HepG2 (cell line): Measurements from ENCODE around the gene COL5A1. TPM values are rescaled to one million over a fixed set of nuclear protein-coding genes. Genes with fewer than 3 reads are reported as not detected.

Experiments used
- ATAC-seq: fragments of 200-7000 bp; cut with Tn5 transposase; 3 replicates; pipeline ENCODE4 v1.9.1; 2020; ENCODE audit warnings: mild to moderate bottlenecking, moderate library complexity
- BruUV-seq: library from RNA; stranded (reverse); fragments of 400-500 nt; replicated peaks from 2 replicates; lab custom pipeline; 2021; lab: Mats Ljungman, UMichigan
- CTCF ChIA-PET: fragments of 300-600 bp; formaldehyde crosslinking; extraction: SDS; loops from one replicate; lab custom pipeline; 2021; ENCODE audit warnings: low total read pairs, inconsistent platforms, low intra/inter-chr PET ratio; lab: Yijun Ruan, JAX
- POLR2A ChIA-PET: fragments of 350-600 bp; sonication (Branson Sonifier 250); formaldehyde crosslinking; loops from one replicate; lab custom pipeline; 2020; ENCODE audit warnings: antibody characterized with exemption, inconsistent platforms; lab: Yijun Ruan, JAX
- DNase-seq: peaks from one replicate; pipeline ENCODE4 v3.0.0-alpha.2; 2015; ENCODE audit warnings: low spot score
- FAIRE-seq: peaks from 3 replicates; lab custom pipeline; 2011; peaks lifted over from hg19 to GRCh38; lab: Jason Lieb, UNC
- H2AFZ ChIP-seq: one replicate; pipeline ENCODE4 v1.6.1; 2011; ENCODE audit warnings: low read length, inconsistent platforms
- H3K27ac ChIP-seq: fragments of 300-600 bp; 3 replicates; pipeline ENCODE4 v1.8.0; 2011; ENCODE audit warnings: mixed run types, mild to moderate bottlenecking, mixed read lengths, low read length, inconsistent platforms; ENCODE audit not compliant: insufficient read depth; ENCODE audit errors: extremely low read length
- H3K27me3 ChIP-seq, 2 experiments: fragments of 200-600 bp in 1 of 2; 2 replicates in 1 of 2; 3 replicates in 1 of 2; pipeline versions ENCODE4 v1.6.0 to v1.8.0; 2011; ENCODE audit warnings: low read length in 2 of 2, mild to moderate bottlenecking in 2 of 2, moderate library complexity in 2 of 2, inconsistent platforms in 1 of 2; ENCODE audit not compliant: insufficient read depth in 2 of 2, control insufficient read depth in 1 of 2
- H3K36me3 ChIP-seq, 2 experiments: fragments of 200-600 bp in 1 of 2; replicated peaks in 1 of 2; 2 replicates in 1 of 2; 3 replicates in 1 of 2; pipeline versions ENCODE4 v1.5.1 to v1.8.0; 2011; ENCODE audit warnings: low read length in 2 of 2, inconsistent platforms in 1 of 2; ENCODE audit not compliant: insufficient read depth in 2 of 2, control insufficient read depth in 1 of 2
- H3K4me1 ChIP-seq: 2 replicates; pipeline ENCODE4 v1.5.1; 2012; ENCODE audit warnings: low read length, inconsistent platforms; ENCODE audit not compliant: insufficient read depth
- H3K4me2 ChIP-seq: 2 replicates; pipeline ENCODE4 v1.6.0; 2011; ENCODE audit warnings: low read depth, low read length, inconsistent platforms
- H3K4me3 ChIP-seq, 3 experiments: fragments of 200-600 bp in 1 of 3; sonication (generic), shearing (Covaris generic) in 1 of 3; replicated peaks in 1 of 3; 2 replicates each; pipeline ENCODE4 v1.5.1; 2011 to 2016; ENCODE audit warnings: low read length in 3 of 3, inconsistent platforms in 2 of 3, low read depth in 2 of 3, mild to moderate bottlenecking in 2 of 3, control low read depth in 1 of 3, mixed read lengths in 1 of 3; ENCODE audit not compliant: insufficient read depth in 1 of 3
- H3K79me2 ChIP-seq: one replicate; pipeline ENCODE4 v1.6.1; 2011; ENCODE audit warnings: low read length, inconsistent platforms; ENCODE audit not compliant: insufficient read depth
- H3K9ac ChIP-seq: 2 replicates; pipeline ENCODE4 v1.6.0; 2011; ENCODE audit warnings: mild to moderate bottlenecking, low read depth, low read length, inconsistent platforms; ENCODE audit not compliant: insufficient read depth
- H3K9me3 ChIP-seq: 2 replicates; pipeline ENCODE4 v1.5.1; 2012; ENCODE audit warnings: mild to moderate bottlenecking, low read length
- H4K20me1 ChIP-seq: 2 replicates; pipeline ENCODE4 v1.6.0; 2011; ENCODE audit warnings: inconsistent platforms, mild to moderate bottlenecking, low read length, moderate library complexity; ENCODE audit not compliant: insufficient read depth
- EP300 ChIP-seq, 3 experiments: sonication (generic) in 1 of 3; formaldehyde crosslinking in 1 of 3; IDR thresholded peaks; 2 replicates each; pipeline versions ENCODE4 v1.5.1 to v1.6.1; 2011 to 2020; ENCODE audit warnings: low read depth in 2 of 3, low read length in 2 of 3, borderline replicate concordance in 1 of 3, improper control_type of control experiment in 1 of 3, mild to moderate bottlenecking in 1 of 3, missing genetic modification reagents in 1 of 3, moderate library complexity in 1 of 3
- EZH2 ChIP-seq: conservative IDR thresholded peaks from 2 replicates; pipeline ENCODE4 v1.6.1; 2012; ENCODE audit warnings: mild to moderate bottlenecking, low read depth, low read length, moderate library complexity
- HNRNPL ChIP-seq: fragments of 200-400 bp; formaldehyde crosslinking; IDR thresholded peaks from 2 replicates; pipeline ENCODE4 v1.6.1; 2017; ENCODE audit warnings: mild to moderate bottlenecking, low read depth, low read length
- HOXA3 ChIP-seq: sonication (generic); formaldehyde crosslinking; IDR thresholded peaks from 2 replicates; pipeline ENCODE4 v1.5.0; 2020; ENCODE audit warnings: missing genetic modification reagents
- KDM2A ChIP-seq: sonication (generic); formaldehyde crosslinking; IDR thresholded peaks from 2 replicates; pipeline ENCODE4 v1.4.0; 2020; ENCODE audit warnings: low read depth, missing genetic modification reagents, borderline replicate concordance
- PPARG ChIP-seq: conservative IDR thresholded peaks from 2 replicates; pipeline ENCODE4 v1.6.1; 2016; ENCODE audit warnings: missing biosample characterization, missing genetic modification reagents
- RAD21 ChIP-seq: fragments of 450-650 bp; formaldehyde crosslinking; IDR thresholded peaks from 2 replicates; pipeline ENCODE4 v1.5.0; 2020; ENCODE audit warnings: mild to moderate bottlenecking
- RARG ChIP-seq: sonication (generic); formaldehyde crosslinking; IDR thresholded peaks from 2 replicates; pipeline ENCODE4 v1.4.0; 2020; ENCODE audit warnings: low read depth, mild to moderate bottlenecking, missing genetic modification reagents
- ZNF556 ChIP-seq: sonication (generic); formaldehyde crosslinking; IDR thresholded peaks from 2 replicates; pipeline ENCODE4 v1.4.0; 2020; ENCODE audit warnings: mild to moderate bottlenecking, missing genetic modification reagents, borderline replicate concordance
- ZNF749 ChIP-seq: sonication (generic); formaldehyde crosslinking; IDR thresholded peaks from 2 replicates; pipeline ENCODE4 v1.8.0; 2022; ENCODE audit warnings: mild to moderate bottlenecking, missing genetic modification reagents, moderate library complexity, borderline replicate concordance
- WGBS: methylation state at CpG from one replicate; pipeline ENCODE4 v1.1.6; 2017; ENCODE audit warnings: low lambda C conversion rate; 5-methylcytosine and 5-hydroxymethylcytosine counted together
- in situ Hi-C: cut with HindIII; loops from 2 replicates; pipeline ENCODE4 v1.10.0; 2017; ENCODE audit warnings: low pct_unique_long_range_greater_than_20kb; ENCODE audit not compliant: extremely low pct_ligation_motif_present
- intact Hi-C: fragments of 100-400 bp; cut with micrococcal nuclease; formaldehyde crosslinking; loops from one replicate; pipeline ENCODE4 v1.10.0; 2022; ENCODE audit not compliant: unreplicated experiment
- polyA plus RNA-seq, 8 experiments: library from polyadenylated mRNA; depleted of rRNA in 3 of 8; stranded (reverse) in 7 of 8; unstranded in 1 of 8; fragments of >200 nt; fragmentation: Illumina TruSeq in 4 of 8; extraction: Trizol in 4 of 8; gene quantifications; 2 replicates each; pipeline versions ENCODE4 v1.2.1 to v1.2.3, GENCODE V29; 2011 to 2016; ENCODE audit warnings: low read depth in 4 of 8, missing spikeins in 1 of 8, mixed read lengths in 1 of 8; ENCODE audit not compliant: insufficient read depth in 1 of 8
- total RNA-seq, 5 experiments: library from RNA; depleted of rRNA; stranded (reverse); fragments of >200 nt; fragmentation: Illumina TruSeq; extraction: Trizol; gene quantifications; 2 replicates each; pipeline ENCODE4 v1.2.3, GENCODE V29; 2016; ENCODE audit warnings: low read depth in 1 of 5
- TF ChIP-seq, protein P1 (sequence below): sonication (generic); formaldehyde crosslinking; IDR thresholded peaks from 2 replicates; pipeline ENCODE4 v1.5.1; 2020; ENCODE audit warnings: mild to moderate bottlenecking, missing genetic modification reagents, moderate library complexity
- TF ChIP-seq, protein P2 (sequence below): sonication (generic); formaldehyde crosslinking; IDR thresholded peaks from 2 replicates; pipeline ENCODE4; 2020; ENCODE audit warnings: missing genetic modification reagents, mild to moderate bottlenecking, borderline replicate concordance
- TF ChIP-seq, protein P3 (sequence below): sonication (generic); formaldehyde crosslinking; IDR thresholded peaks from 2 replicates; pipeline ENCODE4 v1.4.0; 2020; ENCODE audit warnings: mild to moderate bottlenecking, missing genetic modification reagents
- TF ChIP-seq, protein P4 (sequence below): sonication (generic); formaldehyde crosslinking; IDR thresholded peaks from 2 replicates; pipeline ENCODE4 v1.5.0; 2020; ENCODE audit warnings: missing genetic modification reagents

The COL5A1 gene
- total and polyA plus RNA-seq, 2 of the 13 experiments (the other 11 are each of a cell fraction or from before 2014, with no cell fraction given), result not detected

DNA sequence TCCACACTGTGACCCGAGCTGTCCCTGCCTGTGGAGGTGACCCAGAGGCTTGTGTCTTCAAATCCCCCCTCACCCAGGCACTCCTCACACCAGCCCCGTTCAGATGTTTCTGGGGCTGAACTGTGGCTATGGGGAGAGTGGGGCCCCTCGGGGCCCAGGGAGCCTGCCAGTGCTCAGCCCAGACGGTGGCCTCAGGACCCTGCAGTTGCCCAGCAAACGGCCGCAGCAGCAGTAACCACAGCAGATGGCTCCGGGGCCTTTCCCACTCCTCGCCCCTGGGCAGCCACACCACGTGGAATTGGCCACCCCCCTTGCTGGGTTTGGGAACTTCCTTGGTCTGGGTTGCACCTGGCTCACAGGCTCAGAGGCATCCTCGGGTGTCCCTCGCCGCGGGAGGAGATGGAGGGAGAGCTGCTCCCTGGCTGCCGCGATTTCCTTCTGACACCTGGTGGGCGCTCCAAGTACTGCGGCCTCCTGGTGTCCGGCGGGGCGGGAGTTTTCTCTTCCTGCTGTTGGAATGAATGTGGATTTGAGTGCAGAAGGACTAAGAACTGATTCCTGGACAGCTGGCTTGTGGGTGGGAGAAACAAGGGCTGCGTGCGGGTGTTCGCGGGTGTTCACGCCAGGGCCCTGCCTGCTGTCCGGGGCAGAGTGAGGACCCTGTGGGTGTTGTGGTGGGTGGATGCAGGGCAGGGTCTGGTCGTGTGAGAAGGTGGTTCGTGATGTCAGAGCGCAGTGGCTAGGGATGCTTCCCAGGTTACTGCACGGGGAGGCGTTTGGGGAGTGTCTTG is 97.5 kb downstream of the COL5A1 start:
- no peaks in the 10 kb centered on the region for H3K79me2 ChIP-seq
- H3K27me3 ChIP-seq, result peaks cover 11 to 50% of the 10 kb centered on the region in 2 experiments
- H3K27ac ChIP-seq, result no peak overlapping the region
- POLR2A ChIA-PET, result no interaction called here
- FAIRE-seq, result no peak
- BruUV-seq, result no TSS peak
- H3K4me3 ChIP-seq, result no peak overlapping the region
- no peak overlapping the region for H2AFZ ChIP-seq
- ATAC-seq, result peak; percentile 71
- intact Hi-C loops, result loop anchor here (2.0 to 5.0 kb wide), 2 partner anchors 40 to 292 kb away; no protein-coding TSS in a partner anchor
- 0 out of 2 replicates have a peak, but pooled peaks cover 3% of the 10 kb centered on the region for H4K20me1 ChIP-seq
- in situ Hi-C loops, result loop anchor here (5.0 to 10.0 kb wide), 2 partner anchors 42 to 284 kb away; no protein-coding TSS in a partner anchor
- 4% methylated on average over 22 of the region's 31 CpGs for WGBS
- no peak overlapping the region for H3K9ac ChIP-seq
- no peaks in the 10 kb centered on the region for H3K36me3 ChIP-seq
- DNase-seq, result peak; percentile 13
- CTCF ChIA-PET, result interaction anchor here (1.0 to 1.7 kb wide), 3 partner anchors 41 to 673 kb away, joined by 3 to 23 read pairs (median 7); no protein-coding TSS in a partner anchor
- H3K4me2 ChIP-seq, result no peak overlapping the region
- H3K4me1 ChIP-seq, result 0 out of 2 replicates have a peak, but pooled peaks cover 5% of the 10 kb centered on the region
- H3K9me3 ChIP-seq, result no peaks in the 10 kb centered on the region
- TF ChIP-seq, protein P1, sequence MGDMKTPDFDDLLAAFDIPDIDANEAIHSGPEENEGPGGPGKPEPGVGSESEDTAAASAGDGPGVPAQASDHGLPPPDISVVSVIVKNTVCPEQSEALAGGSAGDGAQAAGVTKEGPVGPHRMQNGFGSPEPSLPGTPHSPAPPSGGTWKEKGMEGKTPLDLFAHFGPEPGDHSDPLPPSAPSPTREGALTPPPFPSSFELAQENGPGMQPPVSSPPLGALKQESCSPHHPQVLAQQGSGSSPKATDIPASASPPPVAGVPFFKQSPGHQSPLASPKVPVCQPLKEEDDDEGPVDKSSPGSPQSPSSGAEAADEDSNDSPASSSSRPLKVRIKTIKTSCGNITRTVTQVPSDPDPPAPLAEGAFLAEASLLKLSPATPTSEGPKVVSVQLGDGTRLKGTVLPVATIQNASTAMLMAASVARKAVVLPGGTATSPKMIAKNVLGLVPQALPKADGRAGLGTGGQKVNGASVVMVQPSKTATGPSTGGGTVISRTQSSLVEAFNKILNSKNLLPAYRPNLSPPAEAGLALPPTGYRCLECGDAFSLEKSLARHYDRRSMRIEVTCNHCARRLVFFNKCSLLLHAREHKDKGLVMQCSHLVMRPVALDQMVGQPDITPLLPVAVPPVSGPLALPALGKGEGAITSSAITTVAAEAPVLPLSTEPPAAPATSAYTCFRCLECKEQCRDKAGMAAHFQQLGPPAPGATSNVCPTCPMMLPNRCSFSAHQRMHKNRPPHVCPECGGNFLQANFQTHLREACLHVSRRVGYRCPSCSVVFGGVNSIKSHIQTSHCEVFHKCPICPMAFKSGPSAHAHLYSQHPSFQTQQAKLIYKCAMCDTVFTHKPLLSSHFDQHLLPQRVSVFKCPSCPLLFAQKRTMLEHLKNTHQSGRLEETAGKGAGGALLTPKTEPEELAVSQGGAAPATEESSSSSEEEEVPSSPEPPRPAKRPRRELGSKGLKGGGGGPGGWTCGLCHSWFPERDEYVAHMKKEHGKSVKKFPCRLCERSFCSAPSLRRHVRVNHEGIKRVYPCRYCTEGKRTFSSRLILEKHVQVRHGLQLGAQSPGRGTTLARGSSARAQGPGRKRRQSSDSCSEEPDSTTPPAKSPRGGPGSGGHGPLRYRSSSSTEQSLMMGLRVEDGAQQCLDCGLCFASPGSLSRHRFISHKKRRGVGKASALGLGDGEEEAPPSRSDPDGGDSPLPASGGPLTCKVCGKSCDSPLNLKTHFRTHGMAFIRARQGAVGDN, result peak; percentile 27; the same call in 1 of the 2 replicates
- no peak for TF ChIP-seq PPARG (CRISPR knock-in tag)
- no peak for TF ChIP-seq EP300 (IDR thresholded peaks at IDR 0.05; ENCODE audit: low read depth in 2 of 2, low read length in 2 of 2)
- TF ChIP-seq EP300 (CRISPR knock-in tag; IDR thresholded peaks at IDR 0.05; ENCODE audit: borderline replicate concordance), result no peak
- 0 out of 2 replicates have a peak, but pooled peaks have one; percentile 51 for TF ChIP-seq EZH2
- peak; percentile 56; the same call in 1 of the 2 replicates for TF ChIP-seq KDM2A (CRISPR knock-in tag)
- TF ChIP-seq RAD21, result peak; percentile 60
- TF ChIP-seq, protein P2, sequence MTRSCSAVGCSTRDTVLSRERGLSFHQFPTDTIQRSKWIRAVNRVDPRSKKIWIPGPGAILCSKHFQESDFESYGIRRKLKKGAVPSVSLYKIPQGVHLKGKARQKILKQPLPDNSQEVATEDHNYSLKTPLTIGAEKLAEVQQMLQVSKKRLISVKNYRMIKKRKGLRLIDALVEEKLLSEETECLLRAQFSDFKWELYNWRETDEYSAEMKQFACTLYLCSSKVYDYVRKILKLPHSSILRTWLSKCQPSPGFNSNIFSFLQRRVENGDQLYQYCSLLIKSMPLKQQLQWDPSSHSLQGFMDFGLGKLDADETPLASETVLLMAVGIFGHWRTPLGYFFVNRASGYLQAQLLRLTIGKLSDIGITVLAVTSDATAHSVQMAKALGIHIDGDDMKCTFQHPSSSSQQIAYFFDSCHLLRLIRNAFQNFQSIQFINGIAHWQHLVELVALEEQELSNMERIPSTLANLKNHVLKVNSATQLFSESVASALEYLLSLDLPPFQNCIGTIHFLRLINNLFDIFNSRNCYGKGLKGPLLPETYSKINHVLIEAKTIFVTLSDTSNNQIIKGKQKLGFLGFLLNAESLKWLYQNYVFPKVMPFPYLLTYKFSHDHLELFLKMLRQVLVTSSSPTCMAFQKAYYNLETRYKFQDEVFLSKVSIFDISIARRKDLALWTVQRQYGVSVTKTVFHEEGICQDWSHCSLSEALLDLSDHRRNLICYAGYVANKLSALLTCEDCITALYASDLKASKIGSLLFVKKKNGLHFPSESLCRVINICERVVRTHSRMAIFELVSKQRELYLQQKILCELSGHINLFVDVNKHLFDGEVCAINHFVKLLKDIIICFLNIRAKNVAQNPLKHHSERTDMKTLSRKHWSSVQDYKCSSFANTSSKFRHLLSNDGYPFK (CRISPR knock-in tag), result no peak
- no peak for TF ChIP-seq HNRNPL
- TF ChIP-seq, protein P3, sequence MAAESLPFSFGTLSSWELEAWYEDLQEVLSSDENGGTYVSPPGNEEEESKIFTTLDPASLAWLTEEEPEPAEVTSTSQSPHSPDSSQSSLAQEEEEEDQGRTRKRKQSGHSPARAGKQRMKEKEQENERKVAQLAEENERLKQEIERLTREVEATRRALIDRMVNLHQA, result no peak
- TF ChIP-seq ZNF556 (CRISPR knock-in tag), result no peak
- TF ChIP-seq, protein P4, sequence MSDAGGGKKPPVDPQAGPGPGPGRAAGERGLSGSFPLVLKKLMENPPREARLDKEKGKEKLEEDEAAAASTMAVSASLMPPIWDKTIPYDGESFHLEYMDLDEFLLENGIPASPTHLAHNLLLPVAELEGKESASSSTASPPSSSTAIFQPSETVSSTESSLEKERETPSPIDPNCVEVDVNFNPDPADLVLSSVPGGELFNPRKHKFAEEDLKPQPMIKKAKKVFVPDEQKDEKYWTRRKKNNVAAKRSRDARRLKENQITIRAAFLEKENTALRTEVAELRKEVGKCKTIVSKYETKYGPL (CRISPR knock-in tag), result no peak
- no peak for TF ChIP-seq HOXA3 (CRISPR knock-in tag)
- TF ChIP-seq RARG (CRISPR knock-in tag), result no peak
- TF ChIP-seq ZNF749 (CRISPR knock-in tag), result no peak
